ENCODE results near the gene ATF4.
A peak's percentile ranks its signal among the peaks of the same experiment; 100 is the strongest.

ATF4 gene

DNA sequence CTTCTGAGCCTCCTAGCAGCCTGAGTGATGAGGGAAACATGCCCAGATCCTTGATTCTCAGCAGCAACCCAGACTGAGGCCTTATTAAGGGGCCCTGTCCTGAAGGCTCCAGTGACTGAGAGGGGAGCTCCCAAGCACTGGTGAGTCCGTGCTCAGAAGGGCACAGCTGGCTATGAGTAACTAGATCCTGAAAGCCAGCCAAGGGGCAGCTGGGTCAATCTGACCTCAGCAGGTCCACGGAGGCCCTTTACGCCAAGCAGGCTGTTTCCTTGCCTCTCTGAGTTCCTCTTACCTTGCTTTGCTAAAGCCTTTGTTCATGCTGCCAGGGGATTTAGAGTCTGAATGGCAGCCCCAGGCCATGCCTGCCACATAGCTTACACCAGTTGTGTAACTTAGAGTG lies 37.6 kb upstream of the ATF4 start:
- no peaks in the 10 kb centered on the region for H3K4me1 Mint-ChIP-seq (ENCODE audit: low read depth)
- H3K27ac Mint-ChIP-seq: no peak overlapping the region
- no peaks in the 10 kb centered on the region for H3K36me3 Mint-ChIP-seq (ENCODE audit: low read depth)
- no peaks in the 10 kb centered on the region for H3K9me3 Mint-ChIP-seq
- H3K27me3 Mint-ChIP-seq: no peaks in the 10 kb centered on the region
- H3K4me3 Mint-ChIP-seq: no peak overlapping the region

DNA sequence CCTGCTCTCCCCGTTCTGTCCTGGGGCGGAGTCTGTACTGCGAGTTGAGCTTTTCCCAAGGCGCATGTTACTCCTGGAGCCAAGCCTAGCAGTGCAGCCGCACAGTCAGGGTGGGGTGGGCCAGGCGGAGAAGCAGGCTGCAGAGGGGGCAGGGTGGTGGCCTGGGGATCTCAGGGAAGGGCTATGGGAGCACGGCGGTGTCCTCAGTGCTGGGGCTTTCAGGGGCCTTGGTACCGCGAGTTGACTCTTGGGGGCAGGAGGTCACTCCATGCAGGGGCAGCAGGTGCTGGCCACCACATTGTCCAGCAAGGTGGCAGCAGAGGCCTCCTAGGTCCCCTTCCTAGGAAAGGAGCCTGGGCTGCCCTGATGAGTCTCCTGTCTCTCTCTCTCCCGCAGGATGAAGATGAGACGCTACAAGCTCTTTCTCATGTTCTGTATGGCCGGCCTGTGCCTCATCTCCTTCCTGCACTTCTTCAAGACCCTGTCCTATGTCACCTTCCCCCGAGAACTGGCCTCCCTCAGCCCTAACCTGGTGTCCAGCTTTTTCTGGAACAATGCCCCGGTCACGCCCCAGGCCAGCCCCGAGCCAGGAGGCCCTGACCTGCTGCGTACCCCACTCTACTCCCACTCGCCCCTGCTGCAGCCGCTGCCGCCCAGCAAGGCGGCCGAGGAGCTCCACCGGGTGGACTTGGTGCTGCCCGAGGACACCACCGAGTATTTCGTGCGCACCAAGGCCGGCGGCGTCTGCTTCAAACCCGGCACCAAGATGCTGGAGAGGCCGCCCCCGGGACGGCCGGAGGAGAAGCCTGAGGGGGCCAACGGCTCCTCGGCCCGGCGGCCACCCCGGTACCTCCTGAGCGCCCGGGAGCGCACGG lies 33.2 kb upstream of the ATF4 start:
- Mint-ChIP-seq H3K9me3 (no peaks in the 10 kb centered on the region), H3K27ac (no peak overlapping the region), H3K36me3 (ENCODE audit: low read depth) (no peaks in the 10 kb centered on the region), H3K27me3 (no peaks in the 10 kb centered on the region), H3K4me1 (ENCODE audit: low read depth) (peaks cover 6% of the 10 kb centered on the region), H3K4me3 (no peak overlapping the region)

DNA sequence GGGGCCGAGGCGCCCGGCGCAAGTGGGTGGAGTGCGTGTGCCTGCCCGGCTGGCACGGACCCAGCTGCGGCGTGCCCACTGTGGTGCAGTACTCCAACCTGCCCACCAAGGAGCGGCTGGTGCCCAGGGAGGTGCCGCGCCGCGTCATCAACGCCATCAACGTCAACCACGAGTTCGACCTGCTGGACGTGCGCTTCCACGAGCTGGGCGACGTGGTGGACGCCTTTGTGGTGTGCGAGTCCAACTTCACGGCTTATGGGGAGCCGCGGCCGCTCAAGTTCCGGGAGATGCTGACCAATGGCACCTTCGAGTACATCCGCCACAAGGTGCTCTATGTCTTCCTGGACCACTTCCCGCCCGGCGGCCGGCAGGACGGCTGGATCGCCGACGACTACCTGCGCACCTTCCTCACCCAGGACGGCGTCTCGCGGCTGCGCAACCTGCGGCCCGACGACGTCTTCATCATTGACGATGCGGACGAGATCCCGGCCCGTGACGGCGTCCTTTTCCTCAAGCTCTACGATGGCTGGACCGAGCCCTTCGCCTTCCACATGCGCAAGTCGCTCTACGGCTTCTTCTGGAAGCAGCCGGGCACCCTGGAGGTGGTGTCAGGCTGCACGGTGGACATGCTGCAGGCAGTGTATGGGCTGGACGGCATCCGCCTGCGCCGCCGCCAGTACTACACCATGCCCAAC lies 32.4 kb upstream of the ATF4 start:
- H3K36me3 Mint-ChIP-seq (ENCODE audit: low read depth): no peaks in the 10 kb centered on the region
- H3K27me3 Mint-ChIP-seq: no peaks in the 10 kb centered on the region
- H3K27ac Mint-ChIP-seq: no peak overlapping the region
- H3K4me3 Mint-ChIP-seq: no peak overlapping the region
- H3K9me3 Mint-ChIP-seq: no peaks in the 10 kb centered on the region
- H3K4me1 Mint-ChIP-seq (ENCODE audit: low read depth): peaks cover 6% of the 10 kb centered on the region

GRCh38 chr22:39488563-39489083 lies 31.7 kb upstream of the ATF4 start:
- H3K4me1 Mint-ChIP-seq (ENCODE audit: low read depth): peaks cover 6% of the 10 kb centered on the region
- H3K27me3 Mint-ChIP-seq: no peaks in the 10 kb centered on the region
- no peaks in the 10 kb centered on the region for H3K36me3 Mint-ChIP-seq (ENCODE audit: low read depth)
- no peak overlapping the region for H3K27ac Mint-ChIP-seq
- no peak overlapping the region for H3K4me3 Mint-ChIP-seq
- H3K9me3 Mint-ChIP-seq: no peaks in the 10 kb centered on the region

- H3K9me3 Mint-ChIP-seq: no peaks in the 10 kb centered on the region
- no peaks in the 10 kb centered on the region for H3K27me3 Mint-ChIP-seq
- H3K36me3 Mint-ChIP-seq (ENCODE audit: low read depth): no peaks in the 10 kb centered on the region
- H3K4me1 Mint-ChIP-seq (ENCODE audit: low read depth): peaks cover 6% of the 10 kb centered on the region
- H3K27ac Mint-ChIP-seq: no peak overlapping the region
- peak overlapping the region; percentile 62 for H3K4me3 Mint-ChIP-seq
Measured at GRCh38 chr22:39489094-39490068, 31.0 kb upstream of the ATF4 start.

DNA sequence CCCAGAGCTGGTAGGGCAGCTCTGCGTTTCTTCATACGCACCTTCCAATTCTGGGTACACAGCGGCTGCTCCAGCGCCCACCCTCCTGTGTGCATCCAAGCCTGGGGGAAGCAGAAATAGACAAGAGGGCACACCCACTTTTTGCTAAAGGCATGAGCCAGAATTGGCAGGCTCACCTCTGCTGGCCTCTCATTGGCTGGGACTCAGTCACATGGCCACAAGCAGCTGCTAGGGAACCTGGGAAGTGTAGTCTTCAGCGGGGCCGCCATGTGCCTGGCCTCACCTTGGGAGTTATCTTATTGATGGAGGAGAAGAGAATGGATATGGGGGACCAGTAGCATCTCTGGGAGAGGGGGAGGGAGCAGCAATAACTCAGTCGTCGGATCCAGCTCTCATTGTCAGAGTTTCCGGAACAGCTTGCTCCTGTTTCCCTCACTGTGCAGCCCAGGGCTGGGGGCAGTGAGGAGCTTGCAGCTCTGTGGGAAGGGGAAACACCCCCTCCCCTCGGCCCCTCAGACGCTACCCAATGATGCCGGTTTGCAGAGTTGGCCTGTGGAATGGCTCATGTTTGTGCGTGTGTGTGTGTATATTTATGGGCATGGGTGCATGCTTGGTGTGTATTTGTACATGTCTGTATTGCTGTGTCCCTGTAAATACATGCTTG lies 30.1 kb upstream of the ATF4 start:
- H3K36me3 Mint-ChIP-seq (ENCODE audit: low read depth): no peaks in the 10 kb centered on the region
- no peaks in the 10 kb centered on the region for H3K27me3 Mint-ChIP-seq
- no peaks in the 10 kb centered on the region for H3K9me3 Mint-ChIP-seq
- H3K27ac Mint-ChIP-seq: peak overlapping the region; percentile 66
- H3K4me1 Mint-ChIP-seq (ENCODE audit: low read depth): peaks cover 6% of the 10 kb centered on the region
- H3K4me3 Mint-ChIP-seq: peak overlapping the region; percentile 62

GRCh38 chr22:39490966-39491680 lies 29.2 kb upstream of the ATF4 start:
- H3K9me3 Mint-ChIP-seq: no peaks in the 10 kb centered on the region
- peaks cover 6% of the 10 kb centered on the region for H3K4me1 Mint-ChIP-seq (ENCODE audit: low read depth)
- H3K4me3 Mint-ChIP-seq: no peak overlapping the region
- no peak overlapping the region for H3K27ac Mint-ChIP-seq
- no peaks in the 10 kb centered on the region for H3K36me3 Mint-ChIP-seq (ENCODE audit: low read depth)
- no peaks in the 10 kb centered on the region for H3K27me3 Mint-ChIP-seq

GRCh38 chr22:39491696-39492095 lies 28.7 kb upstream of the ATF4 start:
- Mint-ChIP-seq H3K27ac (no peak overlapping the region), H3K27me3 (no peaks in the 10 kb centered on the region), H3K9me3 (no peaks in the 10 kb centered on the region), H3K36me3 (ENCODE audit: low read depth) (no peaks in the 10 kb centered on the region), H3K4me1 (ENCODE audit: low read depth) (peaks cover 6% of the 10 kb centered on the region), H3K4me3 (no peak overlapping the region)

DNA sequence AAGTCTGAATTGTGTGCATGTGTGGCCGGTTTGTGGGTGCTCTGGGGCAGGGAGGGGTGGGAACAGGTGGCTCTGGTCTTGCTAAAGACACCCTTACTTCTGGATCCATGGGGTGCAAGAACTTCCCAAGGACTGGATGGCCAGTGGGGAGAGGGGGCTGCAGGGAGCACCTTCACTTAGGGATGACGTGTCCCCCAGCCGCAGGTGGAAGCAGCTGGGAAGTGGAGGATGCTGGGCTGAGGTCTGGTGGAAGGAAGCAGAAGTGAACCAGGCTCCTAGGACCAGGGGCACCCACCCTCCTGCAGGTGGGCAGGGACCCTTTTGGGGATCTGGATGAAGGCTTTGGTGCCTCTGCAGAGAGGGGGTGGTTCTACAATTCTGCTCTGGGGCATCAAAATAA lies 28.2 kb upstream of the ATF4 start:
- no peak overlapping the region for H3K4me3 Mint-ChIP-seq
- H3K4me1 Mint-ChIP-seq (ENCODE audit: low read depth): peaks cover 6% of the 10 kb centered on the region
- H3K36me3 Mint-ChIP-seq (ENCODE audit: low read depth): no peaks in the 10 kb centered on the region
- no peaks in the 10 kb centered on the region for H3K9me3 Mint-ChIP-seq
- H3K27ac Mint-ChIP-seq: no peak overlapping the region
- H3K27me3 Mint-ChIP-seq: no peaks in the 10 kb centered on the region

DNA sequence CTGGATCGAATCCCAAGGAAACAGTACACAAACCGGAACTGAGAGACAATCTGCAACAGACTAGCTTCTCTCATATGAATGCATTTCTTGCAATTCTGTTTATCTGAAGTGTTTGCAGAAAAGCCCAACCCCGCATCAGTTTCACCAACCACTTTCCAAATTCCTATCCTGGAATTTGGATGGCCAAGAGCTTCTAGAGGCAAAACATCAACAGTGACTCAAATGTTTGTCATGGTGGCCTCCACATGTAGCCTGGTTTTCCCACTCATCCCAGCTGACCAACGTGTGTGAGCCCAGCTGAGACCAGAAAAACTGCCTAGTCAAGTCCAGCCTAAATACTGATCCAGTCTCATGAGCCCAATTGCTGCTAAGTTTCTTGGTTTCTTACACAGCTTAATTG lies 26.6 kb upstream of the ATF4 start:
- no peaks in the 10 kb centered on the region for H3K9me3 Mint-ChIP-seq
- peaks cover 9% of the 10 kb centered on the region for H3K4me1 Mint-ChIP-seq (ENCODE audit: low read depth)
- H3K27ac Mint-ChIP-seq: no peak overlapping the region
- no peaks in the 10 kb centered on the region for H3K27me3 Mint-ChIP-seq
- no peaks in the 10 kb centered on the region for H3K36me3 Mint-ChIP-seq (ENCODE audit: low read depth)
- H3K4me3 Mint-ChIP-seq: no peak overlapping the region

DNA sequence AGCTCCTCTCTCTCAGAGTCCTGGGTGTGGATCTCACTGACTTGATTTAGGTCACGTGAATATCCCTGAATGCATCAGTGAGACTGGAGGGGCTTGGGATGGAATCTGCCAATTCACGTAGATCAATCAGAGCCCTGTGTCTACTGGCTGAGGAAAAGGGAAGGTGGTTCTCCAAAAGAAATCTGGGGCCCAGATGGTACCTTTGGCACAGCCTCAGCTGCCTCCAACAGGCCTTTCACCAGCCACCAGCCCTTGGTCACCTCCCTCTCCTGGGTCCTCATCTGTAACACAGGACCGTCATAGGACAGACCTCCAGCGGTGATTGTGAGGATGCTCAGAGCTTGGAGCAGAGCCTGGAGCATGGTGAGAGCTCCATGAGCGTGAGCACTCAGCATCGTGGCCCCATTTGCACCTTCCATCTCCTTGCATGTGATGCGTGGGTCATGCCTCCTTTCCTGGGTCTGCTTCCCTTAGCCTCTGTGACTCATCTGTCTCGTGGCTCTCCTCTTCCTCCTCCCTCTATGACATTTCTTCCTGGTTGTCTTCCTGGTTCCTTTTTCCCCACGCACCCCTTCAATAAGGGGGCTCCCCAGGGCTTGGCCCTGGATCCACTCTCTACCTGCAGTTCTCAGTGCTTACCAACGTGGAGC lies 25.8 kb upstream of the ATF4 start:
- Mint-ChIP-seq H3K36me3 (ENCODE audit: low read depth) (no peaks in the 10 kb centered on the region), H3K4me1 (ENCODE audit: low read depth) (peaks cover 9% of the 10 kb centered on the region), H3K27ac (no peak overlapping the region), H3K27me3 (no peaks in the 10 kb centered on the region), H3K9me3 (no peaks in the 10 kb centered on the region), H3K4me3 (no peak overlapping the region)

DNA sequence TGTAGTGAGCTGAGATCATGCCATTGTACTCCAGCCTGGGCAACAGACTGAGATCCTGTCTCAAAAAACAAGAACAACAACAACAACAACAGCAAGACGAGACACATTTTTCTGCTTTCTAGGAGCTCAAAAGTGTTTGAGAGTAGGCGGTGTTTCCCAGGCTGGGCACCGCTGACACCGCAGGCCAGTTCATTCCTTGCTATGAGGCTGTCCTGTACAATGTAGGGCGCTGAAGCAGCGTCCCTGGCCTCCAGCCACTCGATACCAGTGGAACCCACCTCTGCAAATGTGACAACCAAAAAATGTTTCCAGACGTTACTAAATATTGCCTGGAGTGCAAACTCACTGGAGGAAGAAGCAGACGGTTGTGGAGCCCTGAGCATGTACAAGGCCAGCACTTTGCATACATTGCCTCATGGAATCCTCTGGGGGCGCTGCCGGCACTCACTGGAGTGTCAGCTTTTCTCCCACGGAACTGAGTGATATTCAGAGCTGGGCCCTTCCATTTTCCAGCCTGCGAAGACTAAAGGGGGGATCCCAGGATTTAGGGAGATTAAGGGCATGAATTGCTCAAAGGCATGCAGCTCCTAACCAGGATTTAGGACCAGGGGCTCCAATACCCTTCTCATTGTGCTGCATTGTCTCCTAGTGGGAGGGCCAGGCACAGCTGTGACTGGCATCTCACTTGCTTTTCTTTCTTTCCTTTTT lies 24.1 kb upstream of the ATF4 start:
- no peak overlapping the region for H3K4me3 Mint-ChIP-seq
- no peaks in the 10 kb centered on the region for H3K36me3 Mint-ChIP-seq (ENCODE audit: low read depth)
- no peak overlapping the region for H3K27ac Mint-ChIP-seq

DNA sequence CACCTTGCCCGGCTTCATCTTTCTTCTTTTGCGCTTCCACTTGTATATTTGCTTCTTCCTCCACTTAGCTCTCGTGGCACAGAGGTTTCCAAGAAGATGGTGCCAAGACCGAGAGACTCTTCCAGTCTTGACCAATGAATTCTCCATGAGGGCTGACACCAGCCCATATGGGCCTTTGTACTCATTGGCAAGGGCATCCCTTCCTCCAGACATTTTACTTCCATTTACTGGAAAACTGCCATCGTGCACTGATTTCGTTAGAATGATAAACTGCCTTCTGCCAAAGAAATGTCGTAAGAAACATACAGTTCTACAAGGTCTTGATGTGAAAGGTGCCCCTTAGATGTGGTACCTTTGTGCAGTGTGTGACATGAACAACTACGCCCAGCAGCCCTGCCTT lies 22.9 kb upstream of the ATF4 start:
- H3K27me3 Mint-ChIP-seq: no peaks in the 10 kb centered on the region
- H3K36me3 Mint-ChIP-seq (ENCODE audit: low read depth): peaks cover 4% of the 10 kb centered on the region
- no peaks in the 10 kb centered on the region for H3K9me3 Mint-ChIP-seq
- H3K27ac Mint-ChIP-seq: no peak overlapping the region
- H3K4me3 Mint-ChIP-seq: no peak overlapping the region
- peaks cover 8% of the 10 kb centered on the region for H3K4me1 Mint-ChIP-seq (ENCODE audit: low read depth)

More for the DNA sequence above, 24.1 kb upstream of the ATF4 start:
- H3K4me1 Mint-ChIP-seq (ENCODE audit: low read depth): peaks cover 3% of the 10 kb centered on the region
- no peaks in the 10 kb centered on the region for H3K27me3 Mint-ChIP-seq
- no peaks in the 10 kb centered on the region for H3K9me3 Mint-ChIP-seq

Data from stimulated activated naive CD8-positive, alpha-beta T cell treated with anti-CD3 and anti-CD28 coated beads, Interleukin-15, Interleukin-2, amounts not matched to agents 100 ng/mL and 50 ng/mL, for 24 hours (primary cell).